ENCODE data around the gene DDX54.

DNA sequence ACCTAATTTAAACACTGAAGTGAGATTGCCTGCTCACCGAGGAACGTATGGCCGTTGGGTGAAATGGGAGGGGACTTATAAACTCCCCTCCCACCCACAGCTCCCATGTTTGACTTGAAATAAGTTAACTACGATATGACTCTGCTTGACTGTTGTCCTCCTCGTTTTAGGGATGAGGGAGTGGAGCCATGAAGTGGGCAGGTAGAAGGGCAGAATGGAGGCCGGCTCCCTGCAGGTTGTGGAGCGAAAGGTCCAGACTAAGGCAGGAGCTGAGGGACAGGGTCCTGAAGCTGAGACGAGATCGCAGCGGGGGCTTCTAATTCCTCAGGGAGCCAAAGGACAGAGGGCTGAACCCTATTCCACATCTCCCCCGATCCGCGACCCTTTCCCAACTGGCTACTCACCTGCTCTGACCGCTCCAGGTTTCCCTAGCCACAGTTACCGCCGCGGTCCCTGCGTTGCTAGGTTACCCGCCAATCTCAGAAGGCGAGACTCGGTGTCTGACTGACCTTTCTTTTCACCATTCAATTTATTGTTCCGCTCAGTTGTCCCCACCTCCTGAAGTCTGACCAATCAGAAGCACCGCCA, 35.4 kb upstream of the DDX54 start:
- TF ChIP-seq, protein P1, sequence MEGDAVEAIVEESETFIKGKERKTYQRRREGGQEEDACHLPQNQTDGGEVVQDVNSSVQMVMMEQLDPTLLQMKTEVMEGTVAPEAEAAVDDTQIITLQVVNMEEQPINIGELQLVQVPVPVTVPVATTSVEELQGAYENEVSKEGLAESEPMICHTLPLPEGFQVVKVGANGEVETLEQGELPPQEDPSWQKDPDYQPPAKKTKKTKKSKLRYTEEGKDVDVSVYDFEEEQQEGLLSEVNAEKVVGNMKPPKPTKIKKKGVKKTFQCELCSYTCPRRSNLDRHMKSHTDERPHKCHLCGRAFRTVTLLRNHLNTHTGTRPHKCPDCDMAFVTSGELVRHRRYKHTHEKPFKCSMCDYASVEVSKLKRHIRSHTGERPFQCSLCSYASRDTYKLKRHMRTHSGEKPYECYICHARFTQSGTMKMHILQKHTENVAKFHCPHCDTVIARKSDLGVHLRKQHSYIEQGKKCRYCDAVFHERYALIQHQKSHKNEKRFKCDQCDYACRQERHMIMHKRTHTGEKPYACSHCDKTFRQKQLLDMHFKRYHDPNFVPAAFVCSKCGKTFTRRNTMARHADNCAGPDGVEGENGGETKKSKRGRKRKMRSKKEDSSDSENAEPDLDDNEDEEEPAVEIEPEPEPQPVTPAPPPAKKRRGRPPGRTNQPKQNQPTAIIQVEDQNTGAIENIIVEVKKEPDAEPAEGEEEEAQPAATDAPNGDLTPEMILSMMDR (IDR thresholded peaks at IDR 0.05): no peak
- no peak for TF ChIP-seq POLR2AphosphoS5 (IDR thresholded peaks at IDR 0.05)
- TF ChIP-seq POLR2A (IDR thresholded peaks at IDR 0.05; ENCODE audit: low read depth): no peak
- no peak for TF ChIP-seq EP300 (IDR thresholded peaks at IDR 0.05)
